BE2C (cell line): ENCODE measurements around the gene USP32.

Source experiments
- DNase-seq: peaks from one replicate; pipeline ENCODE4 v3.0.0-alpha.2; 2020
- H3K27me3 ChIP-seq: fragments of 250-450 bp; sonication (Bioruptor Pico); 2 replicates; pipeline ENCODE4 v1.5.1; 2020; ENCODE audit warnings: mild to moderate bottlenecking
- H3K36me3 ChIP-seq: fragments of 250-450 bp; sonication (Bioruptor Pico); 2 replicates; pipeline ENCODE4 v1.5.1; 2020; ENCODE audit warnings: mild to moderate bottlenecking
- H3K4me1 ChIP-seq: fragments of 250-450 bp; sonication (Bioruptor Pico); 2 replicates; pipeline ENCODE4 v1.5.1; 2020
- H3K4me3 ChIP-seq: 2 replicates; pipeline ENCODE4 v1.5.1; 2011; ENCODE audit warnings: low read depth, low read length
- H3K9me3 ChIP-seq: fragments of 250-450 bp; sonication (Bioruptor Pico); 2 replicates; pipeline ENCODE4 v1.5.1; 2020
- CTCF ChIP-seq: IDR thresholded peaks from 2 replicates; pipeline ENCODE4 v1.5.1; 2012; ENCODE audit warnings: mild to moderate bottlenecking, low read depth, low read length

Gene USP32

GRCh38 chr17:60359415-60359814 lies 32.5 kb downstream of the USP32 start:
- no peak for TF ChIP-seq CTCF
- H3K4me1 ChIP-seq: no peaks in the 10 kb centered on the region
- no peaks in the 10 kb centered on the region; the same call in 1 of the 2 replicates for H3K36me3 ChIP-seq
- H3K4me3 ChIP-seq: no peak overlapping the region
- no peaks in the 10 kb centered on the region for H3K27me3 ChIP-seq
- no peak for DNase-seq
- H3K9me3 ChIP-seq: no peaks in the 10 kb centered on the region; the same call in 1 of the 2 replicates

GRCh38 chr17:60358606-60359225 lies 33.2 kb downstream of the USP32 start:
- H3K9me3 ChIP-seq: no peaks in the 10 kb centered on the region; the same call in 1 of the 2 replicates
- no peak for DNase-seq
- H3K36me3 ChIP-seq: no peaks in the 10 kb centered on the region; the same call in 1 of the 2 replicates
- no peaks in the 10 kb centered on the region for H3K27me3 ChIP-seq
- H3K4me3 ChIP-seq: no peak overlapping the region
- no peaks in the 10 kb centered on the region for H3K4me1 ChIP-seq
- no peak for TF ChIP-seq CTCF

GRCh38 chr17:60356940-60357339 lies 35.0 kb downstream of the USP32 start:
- Histone ChIP-seq H3K4me1 (peaks cover 5% of the 10 kb centered on the region; the same call in 1 of the 2 replicates), H3K36me3 (no peaks in the 10 kb centered on the region; the same call in 1 of the 2 replicates), H3K4me3 (no peak overlapping the region), H3K9me3 (no peaks in the 10 kb centered on the region; the same call in 1 of the 2 replicates), H3K27me3 (no peaks in the 10 kb centered on the region)
- no peak for TF ChIP-seq CTCF
- DNase-seq: no peak

GRCh38 chr17:60355663-60356594 lies 36.0 kb downstream of the USP32 start:
- Histone ChIP-seq H3K36me3 (no peaks in the 10 kb centered on the region; the same call in 1 of the 2 replicates), H3K4me3 (no peak overlapping the region), H3K4me1 (peaks cover 5% of the 10 kb centered on the region; the same call in 1 of the 2 replicates), H3K9me3 (no peaks in the 10 kb centered on the region; the same call in 1 of the 2 replicates), H3K27me3 (no peaks in the 10 kb centered on the region)
- no peak for TF ChIP-seq CTCF
- no peak for DNase-seq

- no peaks in the 10 kb centered on the region; the same call in 1 of the 2 replicates for H3K36me3 ChIP-seq
- peaks cover 5% of the 10 kb centered on the region; the same call in 1 of the 2 replicates for H3K4me1 ChIP-seq
- H3K4me3 ChIP-seq: no peak overlapping the region
- no peak for TF ChIP-seq CTCF
- no peak for DNase-seq
- H3K9me3 ChIP-seq: no peaks in the 10 kb centered on the region; the same call in 1 of the 2 replicates
- H3K27me3 ChIP-seq: no peaks in the 10 kb centered on the region
These were observed 37.7 kb downstream of the USP32 start for GRCh38 chr17:60354223-60354622.
